KMS-11 (cell line): ENCODE data around the gene LSM11.

ENCODE experiments used
- H2AFZ ChIP-seq: fragments of 200-600 bp; sonication (generic); 2 replicates; pipeline ENCODE4 v1.6.1; 2016; ENCODE audit warnings: antibody characterized with exemption, mixed run types, low read depth
- H3K27ac ChIP-seq: fragments of 200-600 bp; sonication (generic); 2 replicates; pipeline ENCODE4 v1.6.1; 2016; ENCODE audit warnings: mild to moderate bottlenecking, mixed run types
- H3K27me3 ChIP-seq: fragments of 200-600 bp; sonication (generic); 2 replicates; pipeline ENCODE4 v1.6.1; 2017; ENCODE audit warnings: mild to moderate bottlenecking, low read depth, mixed run types, moderate library complexity; ENCODE audit not compliant: insufficient read depth
- H3K36me3 ChIP-seq: fragments of 200-600 bp; sonication (generic); 2 replicates; pipeline ENCODE4 v1.6.1; 2017; ENCODE audit warnings: mild to moderate bottlenecking, mixed run types; ENCODE audit not compliant: insufficient read depth
- H3K4me1 ChIP-seq: fragments of 200-600 bp; sonication (generic); 2 replicates; pipeline ENCODE4 v1.6.1; 2016; ENCODE audit warnings: mild to moderate bottlenecking, low read depth, mixed run types; ENCODE audit not compliant: poor library complexity, severe bottlenecking
- H3K4me2 ChIP-seq: fragments of 200-600 bp; sonication (generic); 2 replicates; pipeline ENCODE4 v1.7.0; 2016; ENCODE audit warnings: mild to moderate bottlenecking, mixed run types
- H3K4me3 ChIP-seq: fragments of 200-600 bp; sonication (generic); IDR thresholded peaks from 2 replicates; pipeline ENCODE4 v1.6.1; 2017; ENCODE audit warnings: low read depth, low read length, mixed read lengths; ENCODE audit not compliant: insufficient read depth
- H3K79me2 ChIP-seq: fragments of 200-600 bp; sonication (generic); 2 replicates; pipeline ENCODE4 v1.6.1; 2016; ENCODE audit warnings: low read depth, mixed run types; ENCODE audit not compliant: insufficient read depth
- H3K9ac ChIP-seq: fragments of 200-600 bp; sonication (generic); 2 replicates; pipeline ENCODE4 v1.6.1; 2016; ENCODE audit warnings: mild to moderate bottlenecking, mixed run types
- H4K20me1 ChIP-seq: fragments of 200-600 bp; sonication (generic); 2 replicates; pipeline ENCODE4 v1.6.1; 2016; ENCODE audit warnings: mild to moderate bottlenecking, mixed run types; ENCODE audit not compliant: insufficient read depth
- TF ChIP-seq, protein P1 (sequence below): fragments of 200-600 bp; sonication (generic); conservative IDR thresholded peaks from 2 replicates; pipeline ENCODE4 v1.6.1; 2017; ENCODE audit warnings: low read depth, mild to moderate bottlenecking, antibody characterized with exemption, low read length, moderate library complexity, mixed read lengths

Gene LSM11

DNA sequence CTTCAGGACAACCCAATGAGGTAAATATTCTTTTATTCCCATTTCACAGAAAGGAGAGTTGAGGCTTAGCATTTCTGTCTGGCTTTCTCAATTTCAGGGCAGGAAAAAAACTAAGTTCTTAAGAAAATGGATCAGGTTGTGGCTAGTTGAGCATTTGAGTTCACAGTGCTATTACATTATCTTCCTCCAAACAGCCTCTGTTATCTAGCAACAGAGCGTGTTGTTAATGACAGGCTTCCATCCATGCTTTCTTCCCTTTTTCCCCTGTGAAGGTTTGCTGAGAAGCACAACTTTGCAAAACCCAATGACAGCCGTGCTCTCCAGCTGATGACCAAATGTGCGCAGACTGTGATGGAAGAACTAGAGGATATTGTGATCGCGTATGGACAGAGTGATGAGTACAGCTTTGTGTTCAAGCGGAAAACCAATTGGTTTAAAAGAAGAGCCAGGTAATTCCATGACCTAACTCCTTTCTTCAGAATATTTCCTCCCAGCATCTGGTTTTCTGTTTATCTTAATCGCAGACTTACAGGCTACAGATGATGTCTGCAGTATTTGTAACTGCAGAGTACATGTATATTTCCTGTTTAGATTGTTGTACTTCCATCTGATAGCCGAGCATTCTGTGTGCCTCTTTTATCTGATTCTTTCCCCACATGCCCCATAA is 10.8 kb upstream of the LSM11 start:
- peaks cover 4% of the 10 kb centered on the region for H3K4me1 ChIP-seq
- TF ChIP-seq, protein P1, sequence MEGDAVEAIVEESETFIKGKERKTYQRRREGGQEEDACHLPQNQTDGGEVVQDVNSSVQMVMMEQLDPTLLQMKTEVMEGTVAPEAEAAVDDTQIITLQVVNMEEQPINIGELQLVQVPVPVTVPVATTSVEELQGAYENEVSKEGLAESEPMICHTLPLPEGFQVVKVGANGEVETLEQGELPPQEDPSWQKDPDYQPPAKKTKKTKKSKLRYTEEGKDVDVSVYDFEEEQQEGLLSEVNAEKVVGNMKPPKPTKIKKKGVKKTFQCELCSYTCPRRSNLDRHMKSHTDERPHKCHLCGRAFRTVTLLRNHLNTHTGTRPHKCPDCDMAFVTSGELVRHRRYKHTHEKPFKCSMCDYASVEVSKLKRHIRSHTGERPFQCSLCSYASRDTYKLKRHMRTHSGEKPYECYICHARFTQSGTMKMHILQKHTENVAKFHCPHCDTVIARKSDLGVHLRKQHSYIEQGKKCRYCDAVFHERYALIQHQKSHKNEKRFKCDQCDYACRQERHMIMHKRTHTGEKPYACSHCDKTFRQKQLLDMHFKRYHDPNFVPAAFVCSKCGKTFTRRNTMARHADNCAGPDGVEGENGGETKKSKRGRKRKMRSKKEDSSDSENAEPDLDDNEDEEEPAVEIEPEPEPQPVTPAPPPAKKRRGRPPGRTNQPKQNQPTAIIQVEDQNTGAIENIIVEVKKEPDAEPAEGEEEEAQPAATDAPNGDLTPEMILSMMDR = no peak
- H3K4me3 ChIP-seq = no peak overlapping the region
- H3K27ac ChIP-seq = no peak overlapping the region
- H3K9ac ChIP-seq = no peak overlapping the region
- H3K27me3 ChIP-seq = no peaks in the 10 kb centered on the region
- no peaks in the 10 kb centered on the region for H3K79me2 ChIP-seq
- no peak overlapping the region for H2AFZ ChIP-seq
- no peak overlapping the region for H3K4me2 ChIP-seq
- no peaks in the 10 kb centered on the region for H3K36me3 ChIP-seq
- no peaks in the 10 kb centered on the region for H4K20me1 ChIP-seq

DNA sequence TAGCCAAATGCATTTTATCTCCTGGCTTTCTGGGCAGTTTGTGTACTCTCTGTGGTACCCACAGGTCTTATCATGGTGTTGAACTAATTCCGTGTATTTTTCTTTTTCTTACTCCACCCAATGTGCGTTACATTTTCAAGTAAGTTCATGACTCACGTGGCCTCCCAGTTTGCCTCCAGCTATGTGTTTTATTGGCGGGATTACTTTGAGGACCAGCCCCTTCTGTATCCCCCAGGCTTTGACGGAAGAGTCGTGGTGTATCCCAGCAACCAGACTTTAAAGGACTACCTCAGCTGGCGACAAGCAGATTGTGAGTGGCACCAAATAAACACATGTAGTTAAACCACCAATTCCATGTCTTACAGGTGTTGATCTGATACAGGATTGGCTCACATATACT is 9.1 kb upstream of the LSM11 start:
- no peak overlapping the region for H3K27ac ChIP-seq
- H3K4me2 ChIP-seq = no peak overlapping the region
- TF ChIP-seq, protein P1 = no peak
- no peak overlapping the region for H2AFZ ChIP-seq
- peaks cover 4% of the 10 kb centered on the region for H3K4me1 ChIP-seq
- no peak overlapping the region for H3K9ac ChIP-seq
- H3K27me3 ChIP-seq = no peaks in the 10 kb centered on the region
- H4K20me1 ChIP-seq = no peaks in the 10 kb centered on the region
- no peaks in the 10 kb centered on the region for H3K36me3 ChIP-seq
- no peak overlapping the region for H3K4me3 ChIP-seq
- H3K79me2 ChIP-seq = no peaks in the 10 kb centered on the region

DNA sequence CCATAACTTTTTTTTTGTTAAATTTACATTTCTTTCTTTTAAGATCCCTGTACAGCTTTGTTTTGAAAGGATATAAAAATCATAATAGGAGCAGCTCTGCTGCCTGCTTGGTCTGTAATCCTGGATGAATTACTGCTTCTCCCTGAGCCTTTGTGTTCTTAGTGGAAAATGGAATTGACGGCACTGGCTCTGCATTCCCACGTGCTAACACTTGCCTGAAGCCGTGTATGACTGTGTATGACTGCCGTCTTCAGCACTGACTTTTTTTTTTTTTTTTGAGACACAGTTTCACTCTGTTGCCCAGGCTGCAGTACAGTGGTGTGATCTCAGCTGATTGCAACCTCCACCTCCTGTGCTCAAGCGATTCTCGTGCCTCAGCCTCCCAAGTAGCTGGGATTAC is 7.5 kb upstream of the LSM11 start:
- Histone ChIP-seq H3K27ac (no peak overlapping the region), H3K4me1 (no peaks in the 10 kb centered on the region), H3K4me3 (no peak overlapping the region), H3K9ac (no peak overlapping the region), H2AFZ (no peak overlapping the region), H4K20me1 (no peaks in the 10 kb centered on the region), H3K27me3 (no peaks in the 10 kb centered on the region), H3K4me2 (no peak overlapping the region), H3K79me2 (no peaks in the 10 kb centered on the region), H3K36me3 (no peaks in the 10 kb centered on the region)
- TF ChIP-seq, protein P1 = no peak

DNA sequence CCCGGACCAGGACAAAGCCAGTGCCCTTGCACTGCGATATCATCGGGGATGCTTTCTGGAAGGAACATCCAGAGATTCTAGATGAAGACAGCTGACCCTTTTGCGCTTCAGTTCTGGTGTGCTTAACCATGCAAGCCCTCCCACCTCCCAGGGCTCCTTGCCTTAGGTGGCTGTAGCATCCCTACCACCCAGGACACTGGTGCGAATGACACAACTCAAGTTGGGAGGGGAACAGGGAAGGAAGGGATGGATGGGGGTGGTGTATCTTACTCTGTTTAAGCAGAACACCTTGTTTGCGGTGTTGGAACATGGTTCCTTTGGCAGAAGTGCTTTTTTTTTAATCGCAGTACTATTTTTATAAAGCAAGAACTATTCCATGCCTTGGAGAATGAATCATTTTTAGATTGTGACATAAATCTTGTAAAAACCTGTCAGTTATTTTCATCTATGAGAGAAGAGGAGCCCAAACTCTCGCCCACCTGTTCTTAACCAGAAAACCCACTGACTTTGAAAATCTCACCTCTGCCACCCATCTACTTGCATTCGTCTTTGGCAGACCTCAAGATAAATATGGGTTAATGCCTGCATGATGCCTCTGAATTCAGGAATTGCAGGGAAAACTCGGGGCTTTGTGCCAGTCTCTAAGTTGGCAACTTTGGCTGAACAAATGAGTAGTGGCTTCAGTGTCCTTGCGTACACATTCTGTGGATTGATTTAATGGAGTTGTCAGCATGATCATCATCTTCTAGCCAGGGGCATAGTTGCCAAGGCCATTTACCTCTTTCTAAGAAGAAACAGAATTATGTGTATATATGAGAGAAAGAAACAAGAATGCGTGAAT is 3.9 kb upstream of the LSM11 start:
- H3K36me3 ChIP-seq = no peaks in the 10 kb centered on the region
- no peak overlapping the region for H2AFZ ChIP-seq
- H4K20me1 ChIP-seq = no peaks in the 10 kb centered on the region
- H3K9ac ChIP-seq = no peak overlapping the region
- H3K79me2 ChIP-seq = no peaks in the 10 kb centered on the region
- H3K4me1 ChIP-seq = peaks cover 1% of the 10 kb centered on the region
- TF ChIP-seq, protein P1 = no peak
- H3K27me3 ChIP-seq = no peaks in the 10 kb centered on the region
- H3K4me3 ChIP-seq = no peak overlapping the region
- no peak overlapping the region for H3K27ac ChIP-seq
- H3K4me2 ChIP-seq = no peak overlapping the region
